ENCODE measurements around the gene IL36RN.

The IL36RN gene

GRCh38 chr2:113104054-113104611 lies 45.1 kb downstream of the IL36RN start:
- peak; percentile 22 for DNase-seq

GRCh38 chr2:113105047-113105785 lies 46.2 kb downstream of the IL36RN start:
- DNase-seq: peak; percentile 57

- DNase-seq: no peak
Measured at GRCh38 chr2:113111121-113111520, 52.1 kb downstream of the IL36RN start.

- no peak for DNase-seq
Measured at GRCh38 chr2:113111823-113112287, 52.9 kb downstream of the IL36RN start.

- DNase-seq: no peak
Measured at GRCh38 chr2:113112441-113112840, 53.4 kb downstream of the IL36RN start.

GRCh38 chr2:113112871-113113270 lies 53.9 kb downstream of the IL36RN start:
- no peak for DNase-seq

- no peak for DNase-seq
Measured at GRCh38 chr2:113113807-113114206, 54.8 kb downstream of the IL36RN start.

All from fibroblast of skin of back (primary cell).